ENCODE measurements around the gene NOC4L. TPM values are rescaled to one million over a fixed set of nuclear protein-coding genes. Genes with fewer than 3 reads are reported as not detected.

The NOC4L gene
- 27.4 and 41.4 TPM in 2 replicates for total RNA-seq

DNA sequence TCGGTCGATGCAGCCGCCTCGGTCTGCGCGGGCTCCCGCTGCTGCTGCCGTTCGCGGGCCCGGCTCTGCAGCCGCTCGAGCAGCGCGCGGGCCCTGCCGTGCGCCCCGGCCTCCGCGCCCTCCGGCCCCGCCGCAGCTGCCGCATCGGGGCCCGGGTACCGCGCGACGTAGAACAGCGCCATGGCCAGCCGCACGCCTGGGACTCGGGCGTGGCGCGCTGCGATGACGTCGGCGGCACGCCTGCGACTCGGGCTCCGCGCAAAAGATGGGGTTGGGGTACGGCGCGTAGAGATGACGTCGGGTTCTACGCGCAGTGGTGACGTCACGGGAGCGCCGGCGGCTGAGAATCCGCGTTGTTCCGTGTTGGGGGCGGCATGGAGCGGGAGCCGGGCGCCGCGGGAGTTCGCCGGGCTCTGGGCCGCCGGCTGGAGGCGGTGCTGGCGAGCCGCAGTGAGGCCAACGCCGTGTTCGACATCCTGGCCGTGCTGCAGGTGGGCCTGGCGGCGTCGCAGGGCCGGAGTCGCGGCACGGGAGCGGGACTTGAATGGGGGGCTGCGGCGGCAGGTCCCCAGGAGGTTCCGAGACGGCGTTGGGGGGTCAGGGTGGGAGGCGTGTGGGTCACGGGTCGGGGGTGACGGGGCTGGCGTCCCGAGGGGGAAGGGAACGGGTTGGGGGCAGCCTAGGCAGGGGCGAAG is at the start of gene NOC4L, which contains the start of gene DDX51:
NOC4L (plus strand) TSS at position 343 of the 695 bp plus-strand sequence; CDS start at position 375, 32 bp downstream.
DDX51 (minus strand) TSS at position 205 of the 695 bp plus-strand sequence; CDS start at position 182, 23 bp downstream.

Other genes with a start within 250 kb of the NOC4L start
- 6.5 and 7.5 TPM in 2 replicates for gene ULK1, start 249.8 kb upstream of the NOC4L start, total RNA-seq
- gene PUS1, start 215.2 kb upstream of the NOC4L start, total RNA-seq, result 24.2 and 37.7 TPM in 2 replicates
- 11.7 and 13.4 TPM in 2 replicates for gene EP400, start 194.5 kb upstream of the NOC4L start, total RNA-seq
- gene DDX51, start 138 bp upstream of the NOC4L start, total RNA-seq, result 9.7 and 10.8 TPM in 2 replicates
- gene GALNT9, start 185.1 kb downstream of the NOC4L start, total RNA-seq, result 2.1 TPM in 1 of 2 replicates, not detected in the other